Natural killer cell (primary cell): ENCODE results near the gene HSD17B12. TPM values are rescaled to one million over a fixed set of nuclear protein-coding genes. Genes with fewer than 3 reads are reported as not detected.

ENCODE experiments used
- ATAC-seq, 3 donors: fragments of 150-1000 bp in 2 of 3; fragments of 200-7000 bp in 1 of 3; cut with Tn5 transposase; 1 replicate in 1 of 3; 2 replicates in 2 of 3; pipeline ENCODE4 v1.10.0; 2021; ENCODE audit warnings: mild to moderate bottlenecking in 2 of 3, moderate library complexity in 2 of 3
- DNase-seq, 2 donors: peaks; one replicate each; pipeline versions ENCODE4 v3.0.0 to v3.0.0-alpha.2; 2013 to 2021; ENCODE audit warnings: mixed read lengths in 1 of 2
- H3K27ac ChIP-seq: one replicate; pipeline ENCODE4 v1.5.1; 2013; ENCODE audit warnings: mild to moderate bottlenecking, low read length
- H3K27me3 ChIP-seq: one replicate; pipeline ENCODE4 v1.6.1; 2013; ENCODE audit warnings: low read length; ENCODE audit not compliant: control insufficient read depth, insufficient read depth
- H3K36me3 ChIP-seq: one replicate; pipeline ENCODE4 v1.6.1; 2013; ENCODE audit warnings: low read length; ENCODE audit not compliant: control insufficient read depth, insufficient read depth
- H3K4me1 ChIP-seq: one replicate; pipeline ENCODE4 v1.6.1; 2013; ENCODE audit warnings: low read length; ENCODE audit not compliant: control insufficient read depth, insufficient read depth
- H3K4me3 ChIP-seq: one replicate; pipeline ENCODE4 v1.5.1; 2013; ENCODE audit warnings: low read length
- H3K9me3 ChIP-seq: one replicate; pipeline ENCODE4 v1.6.1; 2013; ENCODE audit warnings: low read length; ENCODE audit not compliant: control insufficient read depth, insufficient read depth
- H3K27ac Mint-ChIP-seq, 2 donors: one replicate each; pipeline ENCODE4 v1.8.0; 2022; ENCODE audit warnings: mild to moderate bottlenecking in 2 of 2, mixed read lengths in 2 of 2, moderate library complexity in 1 of 2
- H3K27me3 Mint-ChIP-seq, 2 donors: one replicate each; pipeline ENCODE4 v1.8.0; 2022; ENCODE audit warnings: low read depth in 2 of 2, mixed read lengths in 2 of 2
- H3K36me3 Mint-ChIP-seq: one replicate; pipeline ENCODE4 v1.8.0; 2022; ENCODE audit warnings: mixed read lengths
- H3K4me1 Mint-ChIP-seq, 2 donors: one replicate each; pipeline ENCODE4 v1.8.0; 2022; ENCODE audit warnings: mixed read lengths in 2 of 2
- H3K4me3 Mint-ChIP-seq: one replicate; pipeline ENCODE4 v1.8.0; 2022; ENCODE audit warnings: mild to moderate bottlenecking, moderate library complexity, mixed read lengths
- H3K9me3 Mint-ChIP-seq, 2 donors: one replicate each; pipeline ENCODE4 v1.8.0; 2022; ENCODE audit warnings: mixed read lengths in 2 of 2
- CTCF ChIP-seq: fragments of 200-600 bp; IDR thresholded peaks from one replicate; pipeline ENCODE4 v1.8.0; 2022; ENCODE audit warnings: antibody characterized with exemption
- WGBS: methylation state at CpG from one replicate; pipeline ENCODE4 v1.1.7; 2013; ENCODE audit warnings: missing lambda C conversion rate; ENCODE audit not compliant: insufficient coverage; 5-methylcytosine and 5-hydroxymethylcytosine counted together
- intact Hi-C: fragments of 100-400 bp; cut with micrococcal nuclease; formaldehyde crosslinking; loops from one replicate; pipeline ENCODE4 v1.14.2; 2022
- total RNA-seq, 4 donors: library from RNA; stranded (reverse); fragments of 120-200 nt in 1 of 4; gene quantifications; one replicate each; pipeline versions ENCODE4 v1.2.3 to v1.2.4, GENCODE V29; 2013 to 2022

Gene HSD17B12
- total RNA-seq, 3 donors from 2014 or later (not counting 1 experiment from before 2014, with no cell fraction given): 21.0 to 26.3 (median 26.1) TPM

- Histone ChIP-seq H3K4me3 (no peak overlapping the region), H3K36me3 (no peaks in the 10 kb centered on the region), H3K9me3 (no peaks in the 10 kb centered on the region), H3K27ac (no peak overlapping the region), H3K4me1 (no peaks in the 10 kb centered on the region), H3K27me3 (no peaks in the 10 kb centered on the region)
- Mint-ChIP-seq H3K4me3 (no peak overlapping the region), H3K36me3 (no peaks in the 10 kb centered on the region), H3K4me1 (no peaks in the 10 kb centered on the region), H3K9me3 (no peaks in the 10 kb centered on the region), H3K27ac (no peak overlapping the region), H3K27me3 (no peaks in the 10 kb centered on the region)
- TF ChIP-seq CTCF: no peak
- ATAC-seq (no peak), DNase-seq (no peak)
- intact Hi-C loops: no loop called here
- WGBS: 98% methylated on average over 4 of the region's 4 CpGs
These were observed 152.0 kb downstream of the HSD17B12 start for GRCh38 chr11:43832536-43832935.

GRCh38 chr11:43833657-43834073, 153.1 kb downstream of the HSD17B12 start:
- ATAC-seq (no peak), DNase-seq (no peak)
- intact Hi-C loops: no loop called here
- H3K4me1 Mint-ChIP-seq: no peaks in the 10 kb centered on the region
- H3K27ac Mint-ChIP-seq: no peak overlapping the region
- no CpG with 5 or more reads among the region's 1 CpG for WGBS
- Histone ChIP-seq H3K4me3 (no peak overlapping the region), H3K27me3 (no peaks in the 10 kb centered on the region), H3K27ac (no peak overlapping the region), H3K36me3 (no peaks in the 10 kb centered on the region), H3K9me3 (no peaks in the 10 kb centered on the region), H3K4me1 (no peaks in the 10 kb centered on the region)
- H3K27me3 Mint-ChIP-seq: no peaks in the 10 kb centered on the region
- no peak for TF ChIP-seq CTCF
- no peak overlapping the region for H3K4me3 Mint-ChIP-seq
- H3K36me3 Mint-ChIP-seq: no peaks in the 10 kb centered on the region
- H3K9me3 Mint-ChIP-seq: no peaks in the 10 kb centered on the region

GRCh38 chr11:43834286-43834685, 153.7 kb downstream of the HSD17B12 start:
- no peak for ATAC-seq
- Mint-ChIP-seq H3K4me1 (no peaks in the 10 kb centered on the region), H3K36me3 (no peaks in the 10 kb centered on the region), H3K27me3 (no peaks in the 10 kb centered on the region), H3K9me3 (no peaks in the 10 kb centered on the region), H3K4me3 (no peak overlapping the region), H3K27ac (no peak overlapping the region)
- no peak for TF ChIP-seq CTCF
- H3K4me1 ChIP-seq: no peaks in the 10 kb centered on the region
- H3K27me3 ChIP-seq: no peaks in the 10 kb centered on the region
- H3K27ac ChIP-seq: no peak overlapping the region
- no peak overlapping the region for H3K4me3 ChIP-seq
- DNase-seq: no peak
- 83% methylated on average over 1 of the region's 2 CpGs for WGBS
- intact Hi-C loops: no loop called here
- no peaks in the 10 kb centered on the region for H3K9me3 ChIP-seq
- H3K36me3 ChIP-seq: no peaks in the 10 kb centered on the region

GRCh38 chr11:43835104-43835503, 154.6 kb downstream of the HSD17B12 start:
- H3K9me3 Mint-ChIP-seq: no peaks in the 10 kb centered on the region
- DNase-seq: no peak
- intact Hi-C loops: no loop called here
- H3K27me3 Mint-ChIP-seq: no peaks in the 10 kb centered on the region
- H3K27ac Mint-ChIP-seq: no peak overlapping the region
- no peaks in the 10 kb centered on the region for H3K4me1 ChIP-seq
- H3K9me3 ChIP-seq: no peaks in the 10 kb centered on the region
- ATAC-seq: no peak
- TF ChIP-seq CTCF: no peak
- WGBS: 98% methylated on average over 7 of the region's 7 CpGs
- no peak overlapping the region for H3K4me3 ChIP-seq
- H3K36me3 Mint-ChIP-seq: no peaks in the 10 kb centered on the region
- H3K4me1 Mint-ChIP-seq: no peaks in the 10 kb centered on the region
- no peaks in the 10 kb centered on the region for H3K27me3 ChIP-seq
- no peak overlapping the region for H3K4me3 Mint-ChIP-seq
- H3K36me3 ChIP-seq: no peaks in the 10 kb centered on the region
- no peak overlapping the region for H3K27ac ChIP-seq
